ENCODE measurements around the gene GNL2.
"Not testable (repeated sequence)": the region's sequence is repeated elsewhere in the genome, so short reads cannot be mapped to it uniquely, and the experiment has no call there.

- TF ChIP-seq, protein P1, sequence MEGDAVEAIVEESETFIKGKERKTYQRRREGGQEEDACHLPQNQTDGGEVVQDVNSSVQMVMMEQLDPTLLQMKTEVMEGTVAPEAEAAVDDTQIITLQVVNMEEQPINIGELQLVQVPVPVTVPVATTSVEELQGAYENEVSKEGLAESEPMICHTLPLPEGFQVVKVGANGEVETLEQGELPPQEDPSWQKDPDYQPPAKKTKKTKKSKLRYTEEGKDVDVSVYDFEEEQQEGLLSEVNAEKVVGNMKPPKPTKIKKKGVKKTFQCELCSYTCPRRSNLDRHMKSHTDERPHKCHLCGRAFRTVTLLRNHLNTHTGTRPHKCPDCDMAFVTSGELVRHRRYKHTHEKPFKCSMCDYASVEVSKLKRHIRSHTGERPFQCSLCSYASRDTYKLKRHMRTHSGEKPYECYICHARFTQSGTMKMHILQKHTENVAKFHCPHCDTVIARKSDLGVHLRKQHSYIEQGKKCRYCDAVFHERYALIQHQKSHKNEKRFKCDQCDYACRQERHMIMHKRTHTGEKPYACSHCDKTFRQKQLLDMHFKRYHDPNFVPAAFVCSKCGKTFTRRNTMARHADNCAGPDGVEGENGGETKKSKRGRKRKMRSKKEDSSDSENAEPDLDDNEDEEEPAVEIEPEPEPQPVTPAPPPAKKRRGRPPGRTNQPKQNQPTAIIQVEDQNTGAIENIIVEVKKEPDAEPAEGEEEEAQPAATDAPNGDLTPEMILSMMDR (conservative IDR thresholded peaks at IDR 0.05; ENCODE audit: low read depth, low read length) = not testable (repeated sequence)
- not testable (repeated sequence) for TF ChIP-seq EZH2 (IDR thresholded peaks at IDR 0.05; ENCODE audit: borderline replicate concordance, low read depth, low read length, poor library complexity, severe bottlenecking)
Measured at GRCh38 chr1:37532418-37533156, 63.1 kb downstream of the GNL2 start.

Data from A673 (cell line).